Parathyroid adenoma (tissue), 2 donors: Measurements from ENCODE around the gene PCNX2.

Source experiments
- H2AFZ ChIP-seq: fragments of 300-600 bp; sonication (generic); one replicate; pipeline ENCODE4 v1.7.0; 2017; ENCODE audit warnings: antibody characterized with exemption, mild to moderate bottlenecking
- H3K27ac ChIP-seq: fragments of 300-600 bp; sonication (generic); one replicate; pipeline ENCODE4 v1.7.0; 2017
- H3K27me3 ChIP-seq: fragments of 300-600 bp; sonication (generic); one replicate; pipeline ENCODE4 v1.7.0; 2017; ENCODE audit warnings: low read length; ENCODE audit not compliant: control insufficient read depth, insufficient read depth
- H3K36me3 ChIP-seq: fragments of 300-600 bp; sonication (generic); one replicate; pipeline ENCODE4 v1.7.0; 2017; ENCODE audit warnings: low read length; ENCODE audit not compliant: control insufficient read depth, insufficient read depth
- H3K4me1 ChIP-seq: fragments of 300-600 bp; sonication (generic); one replicate; pipeline ENCODE4 v1.7.0; 2017; ENCODE audit warnings: control low read depth
- H3K4me2 ChIP-seq: fragments of 300-600 bp; sonication (generic); one replicate; pipeline ENCODE4 v1.7.0; 2017; ENCODE audit warnings: low read length
- H3K4me3 ChIP-seq: fragments of 300-600 bp; sonication (generic); one replicate; pipeline ENCODE4 v1.7.0; 2017; ENCODE audit warnings: low read depth, low read length
- H3K79me2 ChIP-seq: fragments of 300-600 bp; sonication (generic); one replicate; pipeline ENCODE4 v1.7.0; 2017; ENCODE audit warnings: control low read depth
- H3K9ac ChIP-seq: fragments of 300-600 bp; sonication (generic); one replicate; pipeline ENCODE4 v1.7.0; 2017; ENCODE audit warnings: mild to moderate bottlenecking
- H3K9me3 ChIP-seq: fragments of 300-600 bp; sonication (generic); one replicate; pipeline ENCODE4 v1.7.0; 2017; ENCODE audit warnings: low read length; ENCODE audit not compliant: control insufficient read depth
- CTCF ChIP-seq: fragments of 300-600 bp; sonication (generic); IDR thresholded peaks from one replicate; pipeline ENCODE4 v1.7.0; 2017; ENCODE audit warnings: antibody characterized with exemption, mild to moderate bottlenecking
- donor health status: primary hyperparathyroidism.

PCNX2 gene

DNA sequence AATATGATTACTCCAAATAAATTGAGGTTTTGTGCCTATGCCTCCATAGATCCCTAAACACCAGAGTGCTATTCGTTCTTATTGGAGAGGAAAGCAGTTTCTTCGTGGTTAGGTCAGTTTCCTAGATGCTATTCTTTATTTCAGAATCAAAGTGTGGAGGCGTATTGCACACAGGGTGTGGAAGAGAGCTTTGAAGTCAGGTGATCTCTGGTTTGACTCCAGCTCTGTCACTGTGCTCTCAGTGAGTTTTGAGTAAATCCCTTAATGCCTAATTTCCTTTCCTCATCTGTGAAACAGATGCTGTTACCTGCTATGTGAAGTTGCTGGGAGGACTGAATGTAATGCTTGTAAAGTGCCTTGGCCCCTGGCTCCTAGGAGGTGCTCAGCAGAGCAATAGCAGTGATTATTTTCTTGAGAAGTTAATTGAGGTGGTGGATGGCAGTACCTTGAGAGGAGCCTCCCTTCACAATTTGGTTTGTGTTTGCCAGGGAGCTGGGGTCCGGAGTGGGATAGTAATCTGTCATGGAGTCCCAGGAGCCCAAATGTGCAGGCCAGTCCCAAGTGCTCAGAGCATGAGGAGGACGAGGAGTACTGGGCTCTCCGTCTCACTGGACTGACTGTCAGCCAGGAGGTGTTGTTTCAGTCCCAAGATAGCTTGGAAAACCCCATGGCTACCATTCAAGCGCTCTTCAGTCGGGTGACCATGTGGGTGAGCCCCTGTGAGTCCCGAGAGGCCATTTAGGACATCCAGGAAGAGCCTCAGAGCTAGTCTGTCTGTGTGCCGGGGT lies 330.2 kb downstream of the PCNX2 start:
- no peak for TF ChIP-seq CTCF
- Histone ChIP-seq H3K27me3 (no peaks in the 10 kb centered on the region), H3K4me3 (no peak overlapping the region), H3K9ac (no peak overlapping the region), H2AFZ (no peak overlapping the region), H3K4me1 (no peaks in the 10 kb centered on the region), H3K36me3 (no peaks in the 10 kb centered on the region), H3K4me2 (no peak overlapping the region), H3K9me3 (no peaks in the 10 kb centered on the region), H3K79me2 (peaks cover 2% of the 10 kb centered on the region), H3K27ac (no peak overlapping the region)

DNA sequence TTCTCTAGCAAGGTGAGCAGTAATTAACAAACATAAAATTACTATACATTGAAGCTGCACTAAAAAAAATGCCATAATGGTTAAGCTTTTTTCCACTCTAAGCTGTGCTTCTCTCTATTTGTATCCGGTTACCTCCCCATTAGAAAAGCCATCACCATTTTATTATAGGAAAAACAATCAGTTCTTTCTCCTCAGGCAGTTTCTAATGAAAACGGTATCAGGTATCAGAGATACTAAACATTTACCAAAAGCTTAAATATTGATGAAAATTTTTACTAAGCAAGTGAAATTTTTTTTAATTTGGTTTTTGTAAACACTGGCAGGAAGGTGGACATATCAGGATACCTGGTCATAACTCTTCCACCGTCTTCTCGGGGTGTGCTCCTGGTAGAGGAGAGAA lies 330.9 kb downstream of the PCNX2 start:
- Histone ChIP-seq H3K36me3 (no peaks in the 10 kb centered on the region), H3K4me1 (no peaks in the 10 kb centered on the region), H3K4me2 (no peak overlapping the region), H3K27me3 (no peaks in the 10 kb centered on the region), H3K79me2 (peaks cover 2% of the 10 kb centered on the region), H3K9ac (no peak overlapping the region), H2AFZ (no peak overlapping the region), H3K9me3 (no peaks in the 10 kb centered on the region), H3K4me3 (no peak overlapping the region), H3K27ac (no peak overlapping the region)
- no peak for TF ChIP-seq CTCF

DNA sequence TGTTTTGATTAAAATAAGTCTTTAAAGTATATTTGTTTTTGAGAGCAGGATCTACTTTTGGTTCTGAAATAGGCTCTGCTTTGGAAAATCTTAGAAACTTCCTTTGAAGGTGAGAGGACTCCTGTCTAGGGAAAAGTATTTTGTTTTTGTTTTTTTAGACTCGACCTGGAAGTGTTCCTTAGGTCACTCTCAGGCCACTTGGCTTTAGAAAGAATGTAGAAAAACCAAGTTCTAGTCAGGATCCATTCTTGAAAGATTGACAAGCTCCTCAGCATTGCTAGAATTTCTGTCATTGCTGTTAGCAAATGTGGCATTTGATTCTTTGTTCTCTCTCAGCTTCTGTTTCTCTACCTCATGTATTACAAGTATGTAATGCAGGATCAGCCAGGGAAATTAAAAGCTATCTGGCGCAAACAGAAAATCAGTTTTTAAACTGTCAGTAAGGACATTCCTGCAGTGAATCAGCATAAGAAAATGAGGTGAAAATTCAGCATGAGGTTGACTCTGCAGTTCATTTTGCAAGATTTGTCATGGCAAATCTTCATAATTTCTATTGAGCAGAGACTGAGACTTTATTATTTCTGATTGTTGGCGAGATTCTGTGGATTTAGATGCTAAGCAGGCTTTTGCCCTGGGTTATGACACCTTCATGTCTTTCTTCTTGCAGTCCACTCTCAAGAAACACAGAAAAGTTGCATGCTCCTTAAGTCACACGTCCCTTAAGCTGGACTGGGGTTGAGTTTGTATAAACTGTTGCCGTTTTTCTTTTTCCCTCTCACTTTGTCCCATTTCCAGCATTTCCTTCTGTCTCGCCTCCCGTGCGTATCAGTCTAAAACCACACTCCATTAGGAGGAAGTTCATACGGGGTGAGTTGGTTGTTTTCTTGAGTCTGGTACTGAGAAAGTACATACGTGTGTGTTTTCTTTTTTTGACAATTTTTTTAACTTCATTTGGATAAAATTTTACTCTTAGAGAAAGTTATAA lies 332.5 kb downstream of the PCNX2 start:
- Histone ChIP-seq H3K79me2 (peaks cover 2% of the 10 kb centered on the region), H2AFZ (no peak overlapping the region), H3K36me3 (no peaks in the 10 kb centered on the region), H3K9ac (no peak overlapping the region), H3K4me2 (no peak overlapping the region), H3K27me3 (no peaks in the 10 kb centered on the region), H3K9me3 (no peaks in the 10 kb centered on the region), H3K27ac (no peak overlapping the region), H3K4me1 (no peaks in the 10 kb centered on the region), H3K4me3 (no peak overlapping the region)
- no peak for TF ChIP-seq CTCF

- Histone ChIP-seq H3K79me2 (peaks cover 3% of the 10 kb centered on the region), H3K9me3 (no peaks in the 10 kb centered on the region), H3K27me3 (no peaks in the 10 kb centered on the region), H3K9ac (no peak overlapping the region), H3K4me3 (no peak overlapping the region), H3K27ac (no peak overlapping the region), H3K4me2 (no peak overlapping the region), H3K4me1 (peaks cover under 1% of the 10 kb centered on the region), H3K36me3 (no peaks in the 10 kb centered on the region), H2AFZ (no peak overlapping the region)
- no peak for TF ChIP-seq CTCF
These were observed 337.5 kb downstream of the PCNX2 start for GRCh38 chr1:232958067-232958466.
